Measurements from ENCODE around the gene SERPINB5. TPM values are rescaled to one million over a fixed set of nuclear protein-coding genes. Genes with fewer than 3 reads are reported as not detected.

SERPINB5 gene
- total and polyA plus RNA-seq, 2 of the 13 experiments (the other 11 are each of a cell fraction or from before 2014, with no cell fraction given): not detected

GRCh38 chr18:63454497-63454896 is 22.3 kb upstream of the SERPINB5 start:
- Histone ChIP-seq H3K4me1 (ENCODE audit: insufficient read depth, low read length) (no peaks in the 10 kb centered on the region), H3K9me3 (ENCODE audit: low read length) (no peaks in the 10 kb centered on the region), H3K27me3 (ENCODE audit: control insufficient read depth in 1 of 2, insufficient read depth in 2 of 2, low read length in 2 of 2) (peaks cover 0 to 5% of the 10 kb centered on the region in 2 experiments; a peak in 1 of 5 replicates), H3K9ac (ENCODE audit: insufficient read depth, low read depth, low read length) (no peak overlapping the region), H3K4me2 (ENCODE audit: low read depth, low read length) (no peak overlapping the region), H3K4me3 (replicated peaks in 1 of 3; ENCODE audit: insufficient read depth in 1 of 3, low read depth in 2 of 3, low read length in 3 of 3) (no peak overlapping the region), H3K36me3 (replicated peaks in 1 of 2; ENCODE audit: control insufficient read depth in 1 of 2, insufficient read depth in 2 of 2, low read length in 2 of 2) (no peaks in the 10 kb centered on the region), H4K20me1 (ENCODE audit: insufficient read depth, low read length) (no peaks in the 10 kb centered on the region), H2AFZ (ENCODE audit: low read length) (no peak overlapping the region), H3K27ac (ENCODE audit: extremely low read length, insufficient read depth, low read length) (no peak overlapping the region), H3K79me2 (ENCODE audit: insufficient read depth, low read length) (no peaks in the 10 kb centered on the region)
- DNase-seq (ENCODE audit: low spot score): no peak
- WGBS (ENCODE audit: low lambda C conversion rate): 45% methylated on average over 8 of the region's 8 CpGs
- FAIRE-seq: no peak
- POLR2A ChIA-PET: no interaction called here
- ATAC-seq: no peak
- TF ChIP-seq ZNF564 (CRISPR knock-in tag; IDR thresholded peaks at IDR 0.05) (no peak), PRPF4 (IDR thresholded peaks at IDR 0.05; ENCODE audit: low read depth, low read length, poor library complexity, severe bottlenecking) (no peak), NFATC3 (CRISPR knock-in tag; IDR thresholded peaks at IDR 0.05) (no peak), ASH2L (IDR thresholded peaks at IDR 0.05; ENCODE audit: insufficient read length, low read depth, low read length) (no peak), KDM2A (CRISPR knock-in tag; IDR thresholded peaks at IDR 0.05; ENCODE audit: borderline replicate concordance, low read depth) (no peak), ZNF850 (CRISPR knock-in tag; conservative IDR thresholded peaks at IDR 0.05) (no peak), TEAD3 (CRISPR knock-in tag; optimal IDR thresholded peaks at IDR 0.05; ENCODE audit: borderline replicate concordance) (no peak), HNF4G (IDR thresholded peaks at IDR 0.05; ENCODE audit: borderline replicate concordance, low read depth, low read length) (no peak), HNF4G (CRISPR knock-in tag; IDR thresholded peaks at IDR 0.05; ENCODE audit: borderline replicate concordance, low read depth) (no peak), SIX1 (CRISPR knock-in tag; IDR thresholded peaks at IDR 0.05; ENCODE audit: borderline replicate concordance) (no peak), CEBPB (IDR thresholded peaks at IDR 0.05; ENCODE audit: borderline replicate concordance, low read depth, low read length) (no peak), U2AF1 (optimal IDR thresholded peaks at IDR 0.05; ENCODE audit: low read depth, low read length) (no peak), SAP130 (CRISPR knock-in tag; IDR thresholded peaks at IDR 0.05; ENCODE audit: low read depth) (no peak), ZFP90 (CRISPR knock-in tag; IDR thresholded peaks at IDR 0.05; ENCODE audit: borderline replicate concordance) (no peak), NCOA1 (CRISPR knock-in tag; IDR thresholded peaks at IDR 0.05) (no peak), ZNF512 (CRISPR knock-in tag; IDR thresholded peaks at IDR 0.05) (no peak)
- TF ChIP-seq, protein P1, sequence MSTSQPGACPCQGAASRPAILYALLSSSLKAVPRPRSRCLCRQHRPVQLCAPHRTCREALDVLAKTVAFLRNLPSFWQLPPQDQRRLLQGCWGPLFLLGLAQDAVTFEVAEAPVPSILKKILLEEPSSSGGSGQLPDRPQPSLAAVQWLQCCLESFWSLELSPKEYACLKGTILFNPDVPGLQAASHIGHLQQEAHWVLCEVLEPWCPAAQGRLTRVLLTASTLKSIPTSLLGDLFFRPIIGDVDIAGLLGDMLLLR (CRISPR knock-in tag; IDR thresholded peaks at IDR 0.05): no peak
- TF ChIP-seq, protein P2, sequence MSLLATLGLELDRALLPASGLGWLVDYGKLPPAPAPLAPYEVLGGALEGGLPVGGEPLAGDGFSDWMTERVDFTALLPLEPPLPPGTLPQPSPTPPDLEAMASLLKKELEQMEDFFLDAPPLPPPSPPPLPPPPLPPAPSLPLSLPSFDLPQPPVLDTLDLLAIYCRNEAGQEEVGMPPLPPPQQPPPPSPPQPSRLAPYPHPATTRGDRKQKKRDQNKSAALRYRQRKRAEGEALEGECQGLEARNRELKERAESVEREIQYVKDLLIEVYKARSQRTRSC (CRISPR knock-in tag; IDR thresholded peaks at IDR 0.05; ENCODE audit: low read depth): no peak
- in situ Hi-C loops (cut with HindIII; ENCODE audit: extremely low pct_ligation_motif_present, low pct_unique_long_range_greater_than_20kb) (no loop called here), intact Hi-C loops (cut with micrococcal nuclease; ENCODE audit: unreplicated experiment) (no loop called here)
- BruUV-seq (replicated peaks): no TSS peak
- CTCF ChIA-PET (ENCODE audit: low intra/inter-chr PET ratio, low total read pairs): no interaction called here
